AG09319 (cell line): ENCODE results near the gene FGD3.

Source experiments
- DNase-seq: peaks from one replicate; pipeline ENCODE4 v3.0.0-alpha.2; 2010; ENCODE audit warnings: low read depth; ENCODE audit errors: extremely low read depth
- CTCF ChIP-seq: IDR thresholded peaks from 2 replicates; pipeline ENCODE4 v1.5.1; 2011; ENCODE audit warnings: low read depth, mild to moderate bottlenecking, inconsistent platforms, low read length, moderate library complexity

Gene FGD3

DNA sequence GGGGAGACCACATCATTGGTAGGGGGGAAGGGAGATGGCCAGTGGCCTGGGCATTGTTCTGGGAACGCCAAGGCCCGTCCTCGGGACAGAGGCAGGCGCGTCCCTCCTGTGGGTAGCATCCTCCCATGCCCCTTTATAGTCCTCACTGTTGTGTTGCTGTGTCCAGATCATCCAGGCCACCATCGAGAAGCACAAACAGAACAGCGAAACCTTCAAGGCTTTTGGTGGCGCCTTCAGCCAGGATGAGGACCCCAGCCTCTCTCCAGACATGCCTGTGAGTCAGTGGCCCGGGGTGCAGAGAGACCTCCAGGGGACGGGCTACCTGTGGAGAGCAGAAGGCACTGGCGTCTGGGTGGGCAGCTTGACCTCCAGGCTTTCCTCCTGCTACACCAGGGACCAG, 72.8 kb downstream of the FGD3 start:
- no peak for TF ChIP-seq CTCF
- DNase-seq: no peak

- no peak for DNase-seq
- TF ChIP-seq CTCF: no peak
These were observed 73.7 kb downstream of the FGD3 start for GRCh38 chr9:93020771-93021670.

- TF ChIP-seq CTCF: no peak
- DNase-seq: no peak
These were observed 74.7 kb downstream of the FGD3 start for GRCh38 chr9:93022066-93022465.

GRCh38 chr9:93022721-93023520, 75.6 kb downstream of the FGD3 start:
- no peak for TF ChIP-seq CTCF
- DNase-seq: no peak

- no peak for DNase-seq
- TF ChIP-seq CTCF: no peak
These were observed 76.1 kb downstream of the FGD3 start for GRCh38 chr9:93023521-93023815.

GRCh38 chr9:93024646-93024910, 77.3 kb downstream of the FGD3 start:
- no peak for TF ChIP-seq CTCF
- no peak for DNase-seq

- no peak for TF ChIP-seq CTCF
- no peak for DNase-seq
These were observed 77.8 kb downstream of the FGD3 start for GRCh38 chr9:93024986-93025630.
